HEK293 (cell line): ENCODE results near the gene MYBBP1A.

Source experiments
- CTCF ChIA-PET: fragments of 350-600 bp; formaldehyde crosslinking; extraction: SDS; loops from one replicate; lab custom pipeline; 2021; ENCODE audit warnings: antibody characterized with exemption; lab: Yijun Ruan, JAX
- POLR2A ChIA-PET: fragments of 300-600 bp; formaldehyde crosslinking; extraction: SDS; loops from one replicate; lab custom pipeline; 2020; ENCODE audit warnings: antibody characterized with exemption, inconsistent platforms; lab: Yijun Ruan, JAX
- H3K27ac ChIP-seq: fragments of 200-500 bp; sonication (Bioruptor generic); 2 replicates; pipeline ENCODE4 v1.5.1; 2014; ENCODE audit warnings: low read depth, low read length, control low read depth, inconsistent platforms; ENCODE audit errors: extremely low read depth
- H3K36me3 ChIP-seq, 2 experiments: fragments of 200-500 bp in 1 of 2; sonication (Bioruptor generic) in 1 of 2; 1 replicate in 1 of 2; 2 replicates in 1 of 2; pipeline ENCODE4 v1.5.1; 2014 to 2017; ENCODE audit warnings: inconsistent platforms in 2 of 2, low read length in 2 of 2; ENCODE audit not compliant: control insufficient read depth in 2 of 2, insufficient read depth in 1 of 2
- H3K4me1 ChIP-seq: fragments of 200-500 bp; sonication (Bioruptor generic); 2 replicates; pipeline ENCODE4 v1.5.1; 2014; ENCODE audit warnings: mild to moderate bottlenecking, low read length, inconsistent platforms; ENCODE audit not compliant: control insufficient read depth, insufficient read depth
- H3K4me3 ChIP-seq: 2 replicates; pipeline ENCODE4 v1.5.1; 2011; ENCODE audit warnings: low read depth, mild to moderate bottlenecking, control low read depth, low read length, moderate library complexity
- H3K9me3 ChIP-seq: fragments of 200-500 bp; sonication (Bioruptor generic); 2 replicates; pipeline ENCODE4 v1.5.1; 2014; ENCODE audit warnings: low read depth, low read length, inconsistent platforms; ENCODE audit not compliant: control insufficient read depth, insufficient read depth
- AEBP2 ChIP-seq: fragments of 450-650 bp; formaldehyde crosslinking; IDR thresholded peaks from 2 replicates; pipeline ENCODE4 v1.5.1; 2016; ENCODE audit warnings: missing biosample characterization, missing genetic modification characterization, borderline replicate concordance
- KLF1 ChIP-seq: fragments of 450-650 bp; formaldehyde crosslinking; IDR thresholded peaks from 2 replicates; pipeline ENCODE4 v1.5.1; 2016; ENCODE audit warnings: missing biosample characterization, missing genetic modification characterization
- PRDM1 ChIP-seq: fragments of 450-650 bp; formaldehyde crosslinking; IDR thresholded peaks from 2 replicates; pipeline ENCODE4; 2016; ENCODE audit warnings: missing biosample characterization, missing genetic modification characterization
- PRDM10 ChIP-seq: fragments of 450-650 bp; formaldehyde crosslinking; IDR thresholded peaks from 2 replicates; pipeline ENCODE4 v1.5.1; 2016; ENCODE audit warnings: missing biosample characterization, missing genetic modification characterization
- SP2 ChIP-seq: fragments of 450-650 bp; formaldehyde crosslinking; IDR thresholded peaks from 2 replicates; pipeline ENCODE4 v1.5.1; 2016; ENCODE audit warnings: missing biosample characterization, missing genetic modification characterization
- TCF7L2 ChIP-seq: IDR thresholded peaks from 2 replicates; pipeline ENCODE4 v1.6.1; 2011; ENCODE audit warnings: low read depth, mild to moderate bottlenecking, inconsistent platforms, low read length, moderate library complexity, borderline replicate concordance
- ZBTB49 ChIP-seq: fragments of 450-650 bp; formaldehyde crosslinking; IDR thresholded peaks from 2 replicates; pipeline ENCODE4 v1.5.1; 2016; ENCODE audit warnings: missing biosample characterization, missing genetic modification characterization, low read depth
- ZBTB6 ChIP-seq: fragments of 450-650 bp; formaldehyde crosslinking; IDR thresholded peaks from 2 replicates; pipeline ENCODE4 v1.5.1; 2017; ENCODE audit warnings: missing biosample characterization, missing genetic modification characterization
- ZNF280D ChIP-seq: fragments of 450-650 bp; formaldehyde crosslinking; IDR thresholded peaks from 2 replicates; pipeline ENCODE4 v1.5.1; 2016; ENCODE audit warnings: missing biosample characterization, missing genetic modification characterization
- ZNF324 ChIP-seq: fragments of 450-650 bp; formaldehyde crosslinking; IDR thresholded peaks from 2 replicates; pipeline ENCODE4 v1.5.1; 2016; ENCODE audit warnings: missing biosample characterization, missing genetic modification characterization
- ZNF391 ChIP-seq: fragments of 450-650 bp; formaldehyde crosslinking; IDR thresholded peaks from 2 replicates; pipeline ENCODE4 v1.5.1; 2016; ENCODE audit warnings: low read depth, missing biosample characterization, missing genetic modification characterization, borderline replicate concordance
- ZNF426 ChIP-seq: fragments of 450-650 bp; formaldehyde crosslinking; IDR thresholded peaks from 2 replicates; pipeline ENCODE4 v1.5.1; 2017; ENCODE audit warnings: missing biosample characterization, missing genetic modification characterization, mild to moderate bottlenecking, inconsistent platforms, moderate library complexity
- ZNF433 ChIP-seq: fragments of 450-650 bp; formaldehyde crosslinking; IDR thresholded peaks from 2 replicates; pipeline ENCODE4 v1.5.1; 2016; ENCODE audit warnings: missing biosample characterization, missing genetic modification characterization, low read depth
- ZNF518A ChIP-seq: fragments of 450-650 bp; formaldehyde crosslinking; conservative IDR thresholded peaks from 2 replicates; pipeline ENCODE4 v1.5.1; 2016; ENCODE audit warnings: low read depth, missing biosample characterization, missing genetic modification characterization
- ZNF548 ChIP-seq: fragments of 450-650 bp; formaldehyde crosslinking; IDR thresholded peaks from 2 replicates; pipeline ENCODE4 v1.5.1; 2016; ENCODE audit warnings: missing biosample characterization, missing genetic modification characterization
- ZNF664 ChIP-seq: fragments of 450-650 bp; formaldehyde crosslinking; IDR thresholded peaks from 2 replicates; pipeline ENCODE4 v1.5.1; 2016; ENCODE audit warnings: missing biosample characterization, missing genetic modification characterization
- ZNF837 ChIP-seq: fragments of 450-650 bp; formaldehyde crosslinking; IDR thresholded peaks from 2 replicates; pipeline ENCODE4 v1.5.1; 2016; ENCODE audit warnings: missing biosample characterization, missing genetic modification characterization
- ZSCAN4 ChIP-seq: fragments of 450-650 bp; formaldehyde crosslinking; IDR thresholded peaks from 2 replicates; pipeline ENCODE4 v1.5.1; 2017; ENCODE audit warnings: missing biosample characterization, missing genetic modification characterization

MYBBP1A gene

GRCh38 chr17:4510618-4510941, 44.6 kb downstream of the MYBBP1A start:
- Histone ChIP-seq H3K4me1 (peaks cover 2% of the 10 kb centered on the region; the same call in 1 of the 2 replicates), H3K9me3 (no peaks in the 10 kb centered on the region), H3K36me3 (no peaks in the 10 kb centered on the region), H3K4me3 (no peak overlapping the region), H3K27ac (no peak overlapping the region)
- POLR2A ChIA-PET, result no interaction called here
- CTCF ChIA-PET, result interaction anchor here (1.6 kb wide), 1 partner anchor 90 kb away, joined by 5 read pairs; no protein-coding TSS in a partner anchor
- TF ChIP-seq KLF1 (tag by site-specific recombination) (no peak), ZBTB6 (tag by site-specific recombination) (no peak), ZSCAN4 (tag by site-specific recombination) (no peak), ZNF664 (tag by site-specific recombination) (no peak), ZNF548 (tag by site-specific recombination) (no peak), AEBP2 (no peak), TCF7L2 (no peak), ZNF324 (tag by site-specific recombination) (no peak), ZNF433 (tag by site-specific recombination) (no peak), ZNF280D (tag by site-specific recombination) (no peak), ZNF837 (no peak), ZBTB49 (tag by site-specific recombination) (no peak), SP2 (tag by site-specific recombination) (no peak), PRDM1 (tag by site-specific recombination) (no peak), PRDM10 (tag by site-specific recombination) (no peak), ZNF518A (no peak), ZNF426 (tag by site-specific recombination) (no peak), ZNF391 (tag by site-specific recombination) (no peak)
